HG02840 (cell line): ENCODE results near the gene CASKIN2.

ENCODE experiments used
- ATAC-seq: cut with Tn5 transposase; IDR thresholded peaks from one replicate; pipeline ENCODE4 v1.9.1; 2021; ENCODE audit warnings: mild to moderate bottlenecking, moderate library complexity, moderate number of reproducible peaks; ENCODE audit not compliant: unreplicated experiment, low FRiP score

Gene CASKIN2

DNA sequence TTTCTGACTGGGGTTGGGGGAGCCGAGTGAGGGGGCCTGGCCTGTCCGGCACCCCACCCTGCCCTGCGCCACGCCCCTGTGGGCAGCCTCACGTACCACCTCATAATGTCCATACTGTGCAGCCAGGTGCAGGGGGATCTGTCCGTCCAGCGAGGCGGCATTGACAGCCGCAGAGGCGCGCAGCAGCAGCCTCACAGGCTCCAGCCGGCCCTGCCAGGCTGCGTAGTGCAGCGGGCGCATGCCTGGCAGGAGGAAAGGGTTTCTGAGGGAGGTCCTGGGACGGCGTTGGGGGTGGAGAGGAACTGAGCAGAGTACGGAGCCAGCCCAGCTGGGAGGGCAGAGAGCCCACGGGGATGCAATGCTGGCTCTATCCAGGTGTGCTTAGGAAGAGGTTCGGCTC is 8.4 kb downstream of the CASKIN2 start:
- no peak for ATAC-seq

GRCh38 chr17:75506134-75506533 is 9.2 kb downstream of the CASKIN2 start:
- no peak for ATAC-seq

- ATAC-seq: no peak
Measured at GRCh38 chr17:75505640-75506039, 9.7 kb downstream of the CASKIN2 start.

GRCh38 chr17:75505152-75505409 is 10.3 kb downstream of the CASKIN2 start:
- ATAC-seq: no peak

DNA sequence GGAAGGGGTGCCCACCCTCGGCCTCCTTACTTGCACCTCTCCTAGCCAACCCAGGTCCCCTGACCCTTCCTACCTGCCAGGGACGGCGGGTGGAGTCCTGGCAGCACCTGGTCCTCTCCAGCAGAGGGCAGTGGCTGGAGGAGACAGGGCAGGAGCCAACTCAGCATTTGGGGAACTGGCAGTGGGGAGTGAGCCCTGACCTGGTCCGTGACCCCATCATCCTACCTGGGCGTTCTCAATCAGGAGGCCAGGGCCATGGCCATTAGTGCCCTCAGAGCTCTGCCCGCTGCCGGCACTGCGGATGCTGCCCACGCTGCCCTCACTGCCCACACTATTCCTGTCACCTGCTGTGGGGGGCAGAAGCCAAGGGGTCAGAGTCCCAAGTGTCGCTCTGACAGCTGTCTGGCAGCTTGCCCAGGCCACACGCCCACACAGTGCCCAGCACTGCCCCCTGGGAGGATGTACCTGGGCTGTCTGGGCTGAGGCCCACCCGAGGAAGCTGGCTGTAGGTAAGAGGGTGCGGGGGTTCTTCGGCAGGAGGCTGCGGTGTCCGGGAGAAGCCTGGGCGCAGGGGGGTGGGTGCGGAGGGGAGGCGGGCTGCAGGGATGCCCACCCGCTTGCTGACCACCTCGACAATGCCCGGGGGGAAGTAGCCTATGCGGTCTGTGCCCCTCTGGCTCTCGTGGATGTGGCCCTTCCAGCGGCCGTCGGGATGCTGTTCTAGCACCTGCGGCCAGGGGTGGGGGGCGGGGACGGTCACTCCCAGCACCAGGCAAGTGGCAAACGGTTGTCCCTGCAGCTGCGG is 10.8 kb downstream of the CASKIN2 start:
- ATAC-seq: no peak

- no peak for ATAC-seq
Measured at GRCh38 chr17:75503976-75504346, 11.4 kb downstream of the CASKIN2 start.

- no peak for ATAC-seq
Measured at GRCh38 chr17:75503337-75503950, 11.9 kb downstream of the CASKIN2 start.

DNA sequence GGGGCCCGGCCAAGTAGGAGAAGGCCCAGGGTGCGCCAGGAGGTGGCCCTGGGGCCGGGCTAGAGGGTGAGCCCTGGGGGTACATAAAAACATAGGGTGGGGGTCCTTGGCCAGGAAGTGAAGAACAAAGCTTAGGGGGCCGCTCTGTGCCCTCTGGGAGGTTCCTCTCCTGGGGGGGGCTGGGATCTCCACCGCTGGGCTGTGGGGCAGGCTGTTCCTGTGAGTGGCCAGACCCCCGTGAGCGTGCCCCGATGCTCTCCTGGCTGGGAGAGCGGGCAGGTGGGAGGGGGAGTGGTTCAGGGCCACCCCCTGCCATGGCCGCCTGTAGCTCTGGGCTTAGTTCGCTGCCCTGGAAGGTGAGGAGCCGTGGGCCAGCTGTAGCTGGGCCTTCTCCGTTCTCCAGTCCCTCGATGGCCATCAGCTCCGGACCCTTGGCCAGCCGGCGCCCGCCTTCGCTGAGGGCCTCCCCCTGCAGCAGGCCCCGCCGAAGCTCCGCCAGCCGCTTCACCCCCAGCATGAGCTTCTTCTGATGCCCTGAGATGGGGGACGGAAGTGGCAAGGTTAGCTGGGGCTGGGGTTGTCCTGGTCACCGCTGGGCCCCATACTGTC is 12.5 kb downstream of the CASKIN2 start:
- no peak for ATAC-seq

DNA sequence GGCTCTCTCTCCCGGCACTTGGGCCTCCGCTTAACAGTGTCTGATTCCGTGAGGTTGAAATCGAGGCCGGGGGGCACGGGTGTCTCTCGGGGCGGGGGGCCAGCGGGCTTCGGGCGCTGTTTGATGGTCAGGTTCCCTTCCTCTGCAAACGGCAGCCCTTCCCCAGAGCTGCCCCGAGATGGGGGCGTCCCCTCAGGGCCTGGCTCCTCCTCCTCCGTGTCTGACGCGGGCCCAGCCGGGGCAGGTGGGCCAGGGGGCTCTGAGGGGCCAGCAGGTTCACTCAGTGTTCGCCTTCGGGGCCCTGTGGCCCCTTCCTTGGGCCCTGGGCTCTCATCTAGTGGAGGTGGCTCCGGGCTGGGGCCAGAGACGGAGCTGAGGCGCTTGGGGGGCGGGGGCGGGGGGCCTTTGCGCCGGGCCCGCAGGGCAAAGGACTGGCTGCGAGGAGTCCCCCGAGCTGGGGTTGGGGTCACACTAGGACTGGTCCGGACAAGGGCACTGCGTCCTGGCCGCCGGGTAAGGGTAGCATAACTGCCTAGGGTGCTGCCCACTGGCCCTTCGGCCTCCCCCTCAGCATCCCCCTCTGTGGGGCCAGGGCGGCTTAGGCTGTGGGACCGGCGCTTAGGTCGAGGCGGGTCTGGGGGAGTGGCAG is 13.1 kb downstream of the CASKIN2 start:
- no peak for ATAC-seq

DNA sequence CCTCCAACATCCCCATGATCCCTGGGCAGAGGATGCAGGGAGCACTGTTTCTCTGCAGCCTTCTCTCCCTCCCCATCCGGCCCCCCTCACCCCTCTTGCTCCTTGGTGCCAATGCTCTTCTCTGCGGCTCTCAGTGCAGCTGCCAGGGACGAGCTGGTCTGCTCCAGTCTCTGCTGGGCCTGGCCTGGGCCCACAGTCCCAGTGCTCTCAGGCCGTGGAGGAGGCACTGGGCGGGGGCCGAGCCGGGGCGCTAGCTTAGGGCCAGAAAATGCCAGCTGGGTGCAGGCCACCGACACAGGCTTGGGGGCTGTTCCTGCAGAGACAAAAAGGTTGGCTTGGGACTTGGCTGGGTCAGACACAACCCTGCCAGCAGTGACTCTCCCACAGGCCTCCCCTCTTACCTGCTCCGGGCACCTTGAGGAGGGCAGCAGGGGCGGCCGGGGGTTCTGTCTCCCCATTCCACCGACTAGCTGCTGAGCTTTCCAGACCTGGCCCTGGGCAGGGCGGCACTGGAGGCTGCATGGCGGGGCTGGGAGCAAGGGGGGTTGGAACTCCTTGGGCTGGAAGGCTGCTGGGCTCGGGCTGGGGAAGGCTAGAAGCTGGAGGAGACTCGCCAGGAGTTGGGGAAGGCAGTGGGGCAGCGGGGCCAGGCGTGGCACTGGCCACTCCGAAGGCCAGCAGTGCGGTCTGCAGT is 13.8 kb downstream of the CASKIN2 start:
- no peak for ATAC-seq

- ATAC-seq: no peak
Measured at GRCh38 chr17:75500419-75501216, 14.7 kb downstream of the CASKIN2 start.

- no peak for ATAC-seq
Measured at GRCh38 chr17:75499313-75500022, 15.9 kb downstream of the CASKIN2 start.

GRCh38 chr17:75498726-75499213 is 16.6 kb downstream of the CASKIN2 start:
- ATAC-seq: no peak

- no peak for ATAC-seq
Measured at GRCh38 chr17:75498039-75498725, 17.2 kb downstream of the CASKIN2 start.

DNA sequence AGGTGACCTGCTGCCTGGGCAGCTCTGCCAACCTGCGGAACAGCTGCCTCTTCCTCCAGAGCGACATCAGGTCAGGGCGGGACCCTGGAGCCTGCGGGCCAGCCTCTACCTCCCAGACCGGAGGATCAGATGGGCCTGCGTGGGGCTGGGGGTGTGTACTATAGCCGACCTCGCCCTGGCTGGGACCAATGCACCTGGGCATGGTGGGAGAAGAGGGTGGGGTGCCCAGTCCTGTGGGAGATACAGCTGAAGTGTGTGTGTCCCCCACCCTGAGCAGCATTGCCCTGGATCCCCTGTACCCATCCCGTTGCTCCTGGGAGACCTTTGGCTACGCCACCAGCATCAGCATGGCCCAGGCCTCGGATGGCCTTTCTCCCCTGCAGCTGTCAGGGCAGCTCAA is 19.3 kb downstream of the CASKIN2 start:
- no peak for ATAC-seq

DNA sequence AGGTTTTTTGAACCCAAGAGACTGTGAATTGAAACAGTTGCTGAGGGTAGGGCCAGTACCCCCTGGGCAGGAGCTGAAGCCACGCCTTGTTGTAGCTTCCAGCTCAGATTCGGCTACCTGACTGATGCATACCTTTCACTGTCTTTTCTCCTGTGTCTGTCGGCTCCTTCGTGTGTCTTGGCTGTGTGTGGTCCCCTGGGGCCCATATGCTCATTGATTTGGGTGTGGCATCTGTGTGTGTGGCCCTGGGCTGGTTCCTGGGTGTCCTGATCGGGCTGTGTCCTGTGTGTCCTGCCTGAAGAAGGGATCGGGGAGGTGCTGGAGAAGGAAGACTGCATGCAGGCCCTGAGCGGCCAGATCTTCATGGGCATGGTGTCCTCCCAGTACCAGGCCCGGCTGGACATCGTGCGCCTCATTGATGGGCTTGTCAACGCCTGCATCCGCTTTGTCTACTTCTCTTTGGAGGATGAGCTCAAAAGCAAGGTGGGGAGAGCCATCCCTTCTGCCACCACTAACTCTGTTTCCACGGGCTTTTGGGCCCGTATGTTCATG is 20.9 kb downstream of the CASKIN2 start:
- no peak for ATAC-seq

DNA sequence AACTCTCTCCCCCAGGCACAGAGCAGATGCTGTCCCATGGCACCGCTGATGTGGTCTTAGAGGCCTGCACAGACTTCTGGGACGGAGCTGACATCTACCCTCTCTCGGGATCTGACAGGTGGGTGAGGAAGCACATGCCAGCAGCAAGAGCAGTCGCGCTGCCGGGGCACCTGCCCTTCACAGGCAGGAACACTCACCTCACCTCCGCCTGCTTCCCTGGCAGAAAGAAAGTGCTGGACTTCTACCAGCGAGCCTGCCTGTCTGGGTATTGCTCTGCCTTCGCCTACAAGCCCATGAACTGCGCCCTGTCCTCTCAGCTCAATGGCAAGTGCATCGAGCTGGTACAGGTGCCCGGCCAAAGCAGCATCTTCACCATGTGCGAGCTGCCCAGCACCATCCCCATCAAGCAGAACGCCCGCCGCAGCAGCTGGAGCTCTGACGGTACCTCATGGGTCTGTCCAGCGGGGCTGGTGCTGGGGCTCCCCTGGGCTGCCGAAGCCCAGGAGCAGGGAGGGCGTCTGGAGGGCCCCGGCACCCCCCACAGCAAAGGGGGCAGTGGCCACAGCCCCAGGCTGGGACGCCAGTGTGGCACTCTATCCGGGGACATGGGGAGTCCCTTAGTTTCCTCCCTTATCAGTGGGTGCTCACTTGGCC is 21.7 kb downstream of the CASKIN2 start:
- ATAC-seq: no peak

DNA sequence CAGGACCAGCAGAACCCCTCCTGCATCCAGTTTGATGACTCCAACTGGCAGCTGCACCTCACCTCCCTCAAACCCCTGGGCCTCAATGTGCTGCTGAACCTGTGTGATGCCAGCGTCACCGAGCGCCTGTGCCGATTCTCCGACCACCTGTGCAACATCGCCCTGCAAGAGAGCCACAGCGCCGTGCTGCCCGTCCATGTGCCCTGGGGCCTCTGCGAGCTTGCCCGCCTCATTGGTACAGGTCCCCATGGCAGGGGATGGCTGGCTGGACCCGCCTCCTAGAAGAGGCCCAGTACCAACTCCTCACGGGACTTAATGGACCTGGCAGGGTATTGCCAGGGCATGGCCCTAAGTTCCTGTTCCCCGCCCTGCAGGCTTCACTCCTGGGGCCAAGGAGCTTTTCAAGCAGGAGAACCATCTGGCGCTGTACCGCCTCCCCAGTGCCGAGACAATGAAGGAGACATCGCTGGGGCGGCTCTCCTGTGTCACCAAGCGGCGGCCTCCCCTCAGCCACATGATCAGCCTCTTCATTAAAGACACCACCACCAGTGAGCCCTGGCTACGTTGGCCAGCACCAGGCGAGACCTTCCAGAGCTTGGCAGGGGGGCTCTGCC is 22.7 kb downstream of the CASKIN2 start:
- ATAC-seq: no peak
